ENCODE measurements around the gene DTD1. TPM values are rescaled to one million over a fixed set of nuclear protein-coding genes. Genes with fewer than 3 reads are reported as not detected.

The DTD1 gene
- total RNA-seq, 2 donors from 2014 or later, result 31.2 to 51.6 TPM

- Histone ChIP-seq H3K36me3 (no peaks in the 10 kb centered on the region), H3K27ac (no peak overlapping the region), H3K4me3 (no peak overlapping the region), H3K4me1 (replicated peaks) (no peaks in the 10 kb centered on the region), H3K27me3 (replicated peaks; ENCODE audit: insufficient read depth) (no peaks in the 10 kb centered on the region), H3K9me3 (no peaks in the 10 kb centered on the region)
- TF ChIP-seq CTCF (IDR thresholded peaks at IDR 0.05) (no peak), POLR2A (IDR thresholded peaks at IDR 0.05) (no peak), POLR2AphosphoS5 (IDR thresholded peaks at IDR 0.05) (no peak)
- WGBS, result 50% methylated on average over 2 of the region's 2 CpGs
- no peak for DNase-seq (ENCODE audit: low spot score)
- intact Hi-C loops (cut with DNase I), result no loop called here
Measured at GRCh38 chr20:18624948-18625347, 37.1 kb downstream of the DTD1 start.

GRCh38 chr20:18625907-18626655 is 38.2 kb downstream of the DTD1 start:
- Histone ChIP-seq H3K36me3 (no peaks in the 10 kb centered on the region), H3K27ac (no peak overlapping the region), H3K4me3 (no peak overlapping the region), H3K4me1 (replicated peaks) (no peaks in the 10 kb centered on the region), H3K27me3 (replicated peaks; ENCODE audit: insufficient read depth) (no peaks in the 10 kb centered on the region), H3K9me3 (no peaks in the 10 kb centered on the region)
- 71% methylated on average over 6 of the region's 6 CpGs for WGBS
- intact Hi-C loops (cut with DNase I), result no loop called here
- TF ChIP-seq CTCF (IDR thresholded peaks at IDR 0.05) (no peak), POLR2AphosphoS5 (IDR thresholded peaks at IDR 0.05) (no peak), POLR2A (IDR thresholded peaks at IDR 0.05) (no peak)
- no peak for DNase-seq (ENCODE audit: low spot score)

GRCh38 chr20:18628330-18628920 is 40.6 kb downstream of the DTD1 start:
- TF ChIP-seq POLR2A (IDR thresholded peaks at IDR 0.05), result no peak
- peak in 2 of 4 experiments; percentile 34 to 47 for TF ChIP-seq CTCF (IDR thresholded peaks at IDR 0.05)
- no peak for TF ChIP-seq POLR2AphosphoS5 (IDR thresholded peaks at IDR 0.05)
- no peaks in the 10 kb centered on the region for H3K9me3 ChIP-seq
- H3K36me3 ChIP-seq, result no peaks in the 10 kb centered on the region
- H3K4me1 ChIP-seq (replicated peaks), result no peaks in the 10 kb centered on the region
- no peak overlapping the region for H3K4me3 ChIP-seq
- H3K27ac ChIP-seq, result no peak overlapping the region
- DNase-seq (ENCODE audit: low spot score), result no peak
- intact Hi-C loops (cut with DNase I), result no loop called here
- WGBS, result 77% methylated on average over 11 of the region's 11 CpGs
- H3K27me3 ChIP-seq (replicated peaks; ENCODE audit: insufficient read depth), result no peaks in the 10 kb centered on the region

GRCh38 chr20:18632196-18632789 is 44.4 kb downstream of the DTD1 start:
- TF ChIP-seq POLR2A (IDR thresholded peaks at IDR 0.05) (no peak), POLR2AphosphoS5 (IDR thresholded peaks at IDR 0.05) (no peak), CTCF (IDR thresholded peaks at IDR 0.05) (peak; percentile 30 to 78 (median 70))
- Histone ChIP-seq H3K27me3 (replicated peaks; ENCODE audit: insufficient read depth) (no peaks in the 10 kb centered on the region), H3K4me1 (replicated peaks) (no peaks in the 10 kb centered on the region), H3K36me3 (no peaks in the 10 kb centered on the region), H3K4me3 (no peak overlapping the region), H3K9me3 (no peaks in the 10 kb centered on the region), H3K27ac (no peak overlapping the region)
- DNase-seq (ENCODE audit: low spot score), result peak; percentile 39
- 19% methylated on average over 7 of the region's 7 CpGs for WGBS
- intact Hi-C loops (cut with DNase I), result loop anchor here (5.0 to 10.0 kb wide), 3 partner anchors 270 to 1030 kb away; no protein-coding TSS in a partner anchor
